Effector CD8-positive, alpha-beta T cell (primary cell): ENCODE data around the gene TUNAR.

ENCODE experiments used
- DNase-seq: peaks from one replicate; lab custom pipeline; 2025; lab: John Stamatoyannopoulos, UW

The TUNAR gene

GRCh38 chr14:95872777-95873176 is 3.9 kb upstream of the TUNAR start:
- DNase-seq: no peak

GRCh38 chr14:95875831-95876760 is 536 bp upstream of the TUNAR start:
- no peak for DNase-seq

GRCh38 chr14:95877633-95878032 is 1.0 kb downstream of the TUNAR start:
- no peak for DNase-seq

GRCh38 chr14:95884377-95884776 is 7.7 kb downstream of the TUNAR start:
- DNase-seq: no peak

- no peak for DNase-seq
These were observed 8.6 kb downstream of the TUNAR start for GRCh38 chr14:95885278-95885677.

- no peak for DNase-seq
These were observed 9.2 kb downstream of the TUNAR start for GRCh38 chr14:95885866-95886265.

- DNase-seq: no peak
These were observed 9.9 kb downstream of the TUNAR start for GRCh38 chr14:95886366-95887056.

- DNase-seq: no peak
These were observed 10.7 kb downstream of the TUNAR start for GRCh38 chr14:95887351-95887750.

GRCh38 chr14:95889236-95889979 is 12.8 kb downstream of the TUNAR start:
- DNase-seq: no peak

GRCh38 chr14:95891742-95892141 is 15.1 kb downstream of the TUNAR start:
- no peak for DNase-seq

- no peak for DNase-seq
These were observed 15.5 kb downstream of the TUNAR start for GRCh38 chr14:95892142-95892541.

- DNase-seq: no peak
These were observed 19.1 kb downstream of the TUNAR start for GRCh38 chr14:95895720-95896119.

- no peak for DNase-seq
These were observed 20.0 kb downstream of the TUNAR start for GRCh38 chr14:95896498-95897135.

GRCh38 chr14:95897280-95897679 is 20.6 kb downstream of the TUNAR start:
- no peak for DNase-seq

- DNase-seq: no peak
These were observed 24.4 kb downstream of the TUNAR start for GRCh38 chr14:95901054-95901453.

- DNase-seq: no peak
These were observed 25.7 kb downstream of the TUNAR start for GRCh38 chr14:95902273-95902826.

- DNase-seq: no peak
These were observed 26.5 kb downstream of the TUNAR start for GRCh38 chr14:95903165-95903564.

GRCh38 chr14:95903616-95904107 is 27.0 kb downstream of the TUNAR start:
- DNase-seq: no peak

GRCh38 chr14:95906591-95906990 is 30.0 kb downstream of the TUNAR start:
- DNase-seq: no peak

GRCh38 chr14:95910628-95911027 is 34.0 kb downstream of the TUNAR start:
- DNase-seq: no peak

- DNase-seq: no peak
These were observed 34.8 kb downstream of the TUNAR start for GRCh38 chr14:95911456-95911855.
